CD4-positive, alpha-beta T cell treated with Interferon gamma for 1 hour (primary cell): ENCODE data around the gene MYADML2.
"Not testable (repeated sequence)": the region's sequence is repeated elsewhere in the genome, so short reads cannot be mapped to it uniquely, and the experiment has no call there.

Source experiments
- DNase-seq: peaks from one replicate; pipeline ENCODE4 v3.0.0-alpha.2; 2020

The MYADML2 gene

DNA sequence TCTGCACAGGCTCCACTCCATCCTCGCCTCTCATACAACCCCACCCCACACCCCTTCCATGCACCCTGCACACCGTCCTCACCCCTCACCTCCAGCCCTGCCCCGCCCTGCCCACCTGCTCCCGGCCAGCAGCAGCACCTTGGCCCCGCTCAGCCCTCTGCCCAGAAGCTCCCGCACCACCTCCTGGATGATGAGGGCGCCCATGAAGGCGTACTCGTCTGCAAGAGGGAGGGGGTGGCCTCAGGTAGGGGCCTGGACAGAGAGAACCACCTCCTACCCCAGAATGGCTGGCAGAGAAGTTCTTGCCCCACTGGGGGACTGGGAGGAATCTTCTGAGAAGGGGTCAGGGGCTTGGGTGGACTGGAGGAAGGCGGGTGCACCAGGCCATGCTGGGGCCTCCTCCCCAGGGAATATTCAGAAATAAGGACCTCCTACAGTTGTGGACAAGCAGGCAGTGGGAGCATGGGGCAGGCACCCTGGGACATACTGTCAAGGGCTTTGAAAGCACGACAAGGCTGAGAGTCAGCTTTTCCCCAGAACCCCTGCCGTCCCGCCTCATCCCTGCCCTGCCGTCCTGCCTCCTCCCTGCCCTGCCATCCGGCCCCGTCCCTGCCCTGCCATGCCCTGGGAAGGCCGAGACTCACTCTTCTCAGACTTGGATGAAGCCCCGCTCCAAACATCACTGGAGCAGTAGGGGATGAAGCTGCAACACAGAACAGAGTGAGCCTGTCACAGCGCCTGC is 10.8 kb upstream of the MYADML2 start:
- no peak for DNase-seq

DNA sequence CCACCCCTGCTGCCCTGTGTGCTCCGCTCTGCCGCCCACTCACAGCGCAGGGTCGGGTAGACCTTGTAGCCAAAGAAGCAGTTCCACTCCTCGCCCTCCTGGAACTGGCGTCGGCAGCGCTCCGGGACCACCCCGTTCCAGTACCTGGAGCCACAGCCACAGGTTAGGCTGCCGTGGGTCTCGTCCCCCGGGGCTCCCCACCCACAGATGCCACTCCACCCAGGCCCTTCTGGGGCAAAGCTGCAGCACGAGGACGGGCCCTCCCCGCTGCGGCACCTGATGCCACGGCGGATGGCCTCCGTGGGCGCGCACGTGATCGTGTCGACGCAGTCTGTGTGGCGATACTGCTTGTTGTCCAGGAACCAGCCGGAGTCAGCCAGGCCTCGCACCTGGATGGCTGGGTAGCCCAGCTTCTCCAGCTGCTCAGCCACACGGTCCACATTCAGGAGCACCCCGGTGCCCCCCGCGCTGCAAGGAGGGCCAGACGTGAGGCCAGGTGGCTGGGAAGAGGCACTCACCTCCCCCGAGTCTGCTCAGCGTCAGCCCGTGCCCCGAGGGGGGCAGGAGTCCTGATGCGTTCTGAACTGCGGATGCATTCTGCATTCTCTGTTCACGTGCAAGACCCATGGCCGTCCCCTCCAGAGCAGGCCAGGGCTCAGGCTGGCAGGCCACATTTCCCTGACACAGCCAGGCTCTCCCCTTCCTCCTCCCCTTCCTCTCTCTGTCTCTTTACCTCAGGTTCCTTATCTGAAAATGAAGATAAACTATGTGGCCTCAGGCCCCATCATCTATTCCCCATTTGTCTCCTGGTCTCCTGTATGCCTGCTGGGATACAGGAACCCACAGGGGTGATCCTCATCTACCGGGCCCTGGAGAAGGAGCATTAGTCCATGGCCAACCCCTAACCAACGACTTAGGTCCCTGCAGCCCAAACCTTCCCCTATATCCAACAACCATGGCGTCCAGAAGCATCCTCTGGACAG is 9.9 kb upstream of the MYADML2 start:
- DNase-seq, result no peak

DNA sequence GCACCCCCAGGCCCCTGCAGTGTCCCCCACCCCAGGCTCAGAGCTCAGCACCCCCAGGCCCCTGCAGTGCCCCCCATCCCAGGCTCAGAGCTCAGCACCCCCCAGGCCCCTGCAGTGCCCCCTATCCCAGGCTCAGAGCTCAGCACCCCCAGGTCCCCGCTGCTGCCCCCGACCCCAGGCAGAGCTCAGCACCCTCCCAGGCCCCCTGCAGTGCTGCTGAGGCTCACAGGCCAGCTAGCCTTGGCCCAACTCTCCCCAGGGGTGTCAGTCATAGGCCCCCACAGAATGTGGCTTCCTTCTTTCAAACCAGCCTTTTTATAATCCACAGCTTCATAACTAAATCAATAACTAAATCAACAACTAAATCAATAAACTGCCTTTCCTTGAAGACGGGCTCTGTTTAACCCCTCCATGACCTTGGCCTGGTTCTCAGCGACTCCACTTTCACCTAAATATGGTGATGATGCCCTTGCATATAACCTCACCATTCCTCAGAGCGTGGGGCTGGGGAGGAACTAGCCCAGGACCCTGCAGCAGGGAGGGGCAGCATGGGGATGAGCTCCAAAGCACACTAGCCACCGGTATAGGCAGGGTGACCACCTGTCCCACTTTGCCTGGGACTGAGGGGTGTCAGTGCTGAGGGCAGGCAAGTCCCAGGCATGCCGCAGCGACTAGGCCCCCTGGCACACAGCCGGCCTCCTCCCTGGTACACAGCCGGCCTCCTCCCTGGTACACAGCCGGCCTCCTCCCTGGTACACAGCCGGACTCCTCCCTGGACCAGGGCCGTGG is 8.9 kb upstream of the MYADML2 start:
- DNase-seq, result no peak

DNA sequence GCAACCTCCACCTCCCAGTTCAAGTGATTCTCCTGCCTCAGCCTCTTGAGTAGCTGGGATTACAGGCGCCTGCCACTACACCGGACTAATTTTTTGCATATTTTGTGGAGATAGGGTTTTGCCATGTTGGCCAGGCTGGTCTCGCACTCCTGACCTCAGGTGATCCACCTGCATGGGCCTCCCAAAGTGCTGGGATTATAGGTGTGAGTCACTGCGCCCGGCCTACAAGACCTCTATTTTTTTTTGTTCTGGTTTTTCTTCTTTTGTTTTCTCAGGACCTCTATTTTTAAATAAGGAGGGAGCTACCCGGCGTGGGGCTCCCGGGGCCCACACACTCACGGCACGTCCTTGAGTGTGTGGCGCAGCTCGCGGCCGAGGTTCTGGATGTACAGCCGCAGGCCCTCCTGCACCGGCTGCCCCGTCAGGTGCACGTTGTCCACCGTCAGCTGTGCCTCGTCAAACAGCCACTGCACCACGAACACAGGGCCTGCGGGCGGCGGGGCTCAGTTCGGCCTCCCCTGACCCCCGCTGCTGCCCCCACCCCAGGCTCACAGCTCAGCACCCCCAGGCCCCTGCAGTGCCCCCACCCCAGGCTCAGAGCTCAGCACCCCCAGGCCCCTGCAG is 8.1 kb upstream of the MYADML2 start:
- no peak for DNase-seq

DNA sequence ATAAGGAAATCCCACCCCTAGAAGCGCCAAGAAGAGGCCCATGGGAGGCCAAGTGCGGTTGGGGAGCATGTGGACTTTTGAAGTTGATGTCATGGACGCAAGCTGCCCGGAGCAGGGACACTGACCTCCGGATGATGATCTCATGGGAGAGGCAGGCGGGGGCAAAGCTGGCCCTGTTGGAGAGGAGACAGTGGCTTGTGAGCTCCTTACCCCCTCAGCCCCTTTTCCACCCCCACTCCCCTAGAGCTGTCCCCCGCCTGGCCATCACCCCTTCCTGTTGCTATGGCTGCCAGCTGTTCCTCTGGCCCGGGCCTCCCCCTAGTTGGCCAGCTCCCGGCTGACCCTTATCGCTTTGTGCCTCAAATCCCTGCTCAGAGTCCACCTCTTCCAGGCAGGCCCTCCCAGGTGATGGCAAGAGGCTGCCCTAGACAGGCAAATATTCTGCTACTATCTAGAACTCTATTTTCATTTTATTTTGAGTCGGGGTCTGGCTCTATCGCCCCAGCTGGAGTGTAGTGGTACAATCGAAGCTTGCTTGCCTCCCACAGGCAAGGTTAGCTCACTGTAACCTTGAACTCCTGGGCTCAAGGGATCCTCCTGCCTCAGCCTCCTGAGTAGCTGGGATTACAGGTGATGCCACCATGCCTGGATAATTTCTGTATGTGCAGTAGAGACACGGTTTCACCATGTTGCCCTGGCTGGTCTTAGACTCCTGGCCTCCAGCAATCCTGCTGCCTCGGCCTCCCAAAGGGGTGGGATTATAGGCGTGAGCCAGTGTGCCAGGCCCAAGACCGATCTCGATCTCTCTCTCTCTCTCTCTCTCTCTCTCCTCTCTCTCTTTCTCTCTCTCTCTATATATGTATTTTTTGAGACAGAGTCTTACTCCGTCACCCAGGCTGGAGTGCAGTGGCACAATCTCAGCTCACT is 7.4 kb upstream of the MYADML2 start:
- no peak for DNase-seq

DNA sequence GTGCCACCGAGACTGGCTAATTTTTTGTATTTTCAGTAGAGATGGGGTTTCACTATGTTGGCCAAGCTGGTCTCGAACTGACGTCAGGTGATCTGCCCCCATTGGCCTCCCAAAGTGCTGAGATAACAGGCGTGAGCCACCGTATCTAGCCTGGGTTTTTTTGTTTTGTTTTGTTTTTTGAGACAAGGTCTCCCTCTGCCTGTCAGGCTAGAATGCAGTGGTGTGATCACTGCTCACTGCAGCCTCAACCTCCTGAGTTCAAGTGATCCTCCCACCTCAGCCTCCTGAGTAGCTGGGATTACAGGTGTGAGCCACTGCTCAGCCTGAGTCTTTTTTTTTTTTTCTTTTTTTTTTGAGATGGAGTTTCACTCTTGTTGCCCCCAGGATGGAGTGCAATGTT is 6.4 kb upstream of the MYADML2 start:
- not testable (repeated sequence) for DNase-seq

DNA sequence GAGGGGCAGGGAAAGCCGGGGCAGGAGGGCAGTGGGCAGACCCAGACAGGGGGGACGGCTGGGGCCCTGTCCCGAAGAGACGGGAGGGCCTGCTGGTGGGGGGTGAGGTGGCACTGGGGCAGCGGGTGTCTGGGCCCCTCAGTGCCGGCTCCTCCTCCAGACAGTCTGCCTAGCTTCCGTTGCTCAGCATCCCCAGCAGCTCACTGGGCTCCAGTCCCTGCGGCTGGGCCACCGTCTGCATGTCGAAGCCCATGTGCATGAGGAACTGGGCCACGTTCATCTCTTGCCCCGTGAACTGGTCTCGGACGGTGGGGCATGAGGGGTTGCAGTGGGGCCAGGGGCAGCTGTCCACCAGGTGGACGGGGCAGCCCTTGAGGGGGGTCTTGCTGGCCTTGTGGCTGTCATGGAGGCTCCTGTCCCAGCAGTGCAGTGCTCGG is 5.8 kb upstream of the MYADML2 start:
- no peak for DNase-seq

DNA sequence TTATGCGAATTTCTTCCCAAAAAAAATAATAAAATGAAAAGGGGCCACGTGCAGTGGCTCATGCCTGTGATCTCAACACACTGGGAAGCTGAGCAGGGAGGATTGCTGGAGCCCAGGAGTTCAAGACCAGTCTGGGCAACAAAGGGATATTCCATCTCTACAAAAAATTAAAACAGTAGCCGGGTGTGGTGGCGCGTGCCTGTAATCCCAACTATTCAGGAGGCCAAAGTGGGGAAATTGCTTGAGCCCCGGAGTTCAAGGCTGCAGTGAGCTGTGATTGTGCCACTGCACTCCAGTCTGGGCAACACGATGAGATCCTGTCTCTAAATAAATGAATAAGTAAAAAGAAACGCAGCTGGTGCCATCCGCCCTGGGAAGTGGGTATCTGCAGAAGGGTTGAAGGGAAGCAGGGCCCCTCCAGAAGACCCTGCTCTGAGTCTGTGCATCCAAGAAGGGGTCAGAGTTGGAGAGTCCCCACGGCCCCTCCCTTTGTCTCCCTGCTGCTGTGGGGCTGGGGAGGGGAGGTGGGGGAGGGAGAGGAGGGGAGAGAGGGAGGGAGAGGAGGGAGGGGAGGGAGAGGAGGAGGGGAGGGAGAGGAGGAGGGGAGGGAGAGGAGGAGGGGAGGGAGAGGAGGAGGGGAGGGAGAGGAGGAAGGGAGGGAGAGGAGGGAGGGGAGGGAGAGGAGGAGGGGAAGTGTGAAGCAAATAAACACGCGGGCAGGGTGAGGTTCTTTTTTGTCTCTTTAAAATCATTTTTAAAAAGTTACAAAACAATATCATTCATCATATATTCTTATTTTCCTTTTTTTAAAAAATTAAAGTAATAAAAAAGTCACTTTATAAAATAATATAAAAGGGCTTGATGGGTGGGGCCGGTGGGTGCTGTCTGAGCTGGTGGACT is 5.0 kb upstream of the MYADML2 start:
- DNase-seq, result no peak

DNA sequence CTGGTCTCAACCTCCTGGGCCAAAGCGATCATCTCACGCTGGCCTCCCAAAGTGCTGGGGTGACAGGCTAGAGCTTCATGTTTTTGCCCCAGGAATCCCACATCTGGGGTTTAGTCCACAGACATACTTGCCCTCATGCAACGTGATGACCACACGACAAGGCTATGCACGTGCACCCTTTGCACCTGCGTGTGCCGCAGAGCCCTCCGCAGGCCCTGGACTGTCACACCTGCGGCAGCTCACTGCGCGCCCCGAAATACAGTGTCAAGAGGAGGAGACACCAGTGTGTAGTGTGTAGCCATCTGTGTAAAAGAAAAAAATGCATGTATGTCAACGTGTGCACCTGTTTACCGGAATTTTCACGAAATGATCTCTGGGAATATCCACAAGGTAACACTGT is 3.5 kb upstream of the MYADML2 start:
- DNase-seq, result no peak

DNA sequence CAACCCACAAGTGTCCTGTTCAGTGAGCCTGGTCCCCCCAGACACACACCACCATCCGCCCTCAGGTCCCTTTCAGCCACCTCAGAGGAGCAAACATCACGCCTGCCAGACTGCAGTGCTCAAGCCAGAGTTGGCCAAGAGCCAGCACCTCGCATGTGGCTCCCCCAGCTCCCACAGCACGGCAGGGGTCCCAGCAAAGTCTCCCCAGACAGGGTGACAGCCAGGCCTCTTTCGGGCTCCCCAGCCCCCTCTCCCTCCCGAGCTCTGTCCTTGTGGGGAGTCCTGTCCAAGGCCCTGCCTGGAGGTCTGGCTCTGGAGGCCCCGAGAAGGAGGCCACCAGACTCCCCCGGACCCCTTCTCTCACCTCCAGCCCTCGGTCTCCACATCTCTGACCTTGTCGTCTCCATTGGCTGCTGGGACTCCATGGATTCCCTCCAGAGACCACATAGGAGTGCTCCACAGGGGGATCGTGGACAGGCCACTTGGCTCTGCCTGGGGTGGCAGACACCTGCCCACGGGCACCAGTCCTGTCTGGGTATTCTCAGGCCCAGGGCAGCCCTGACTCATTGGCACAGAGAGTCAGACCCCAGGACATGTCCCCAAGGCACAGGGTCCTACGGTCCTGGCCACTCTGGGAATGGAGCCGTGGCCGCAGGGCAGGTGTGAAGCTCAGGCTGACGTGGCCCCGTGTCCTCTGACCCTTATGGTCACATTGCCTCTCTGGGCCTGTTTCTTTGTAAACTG is 1.8 kb upstream of the MYADML2 start:
- DNase-seq, result no peak

DNA sequence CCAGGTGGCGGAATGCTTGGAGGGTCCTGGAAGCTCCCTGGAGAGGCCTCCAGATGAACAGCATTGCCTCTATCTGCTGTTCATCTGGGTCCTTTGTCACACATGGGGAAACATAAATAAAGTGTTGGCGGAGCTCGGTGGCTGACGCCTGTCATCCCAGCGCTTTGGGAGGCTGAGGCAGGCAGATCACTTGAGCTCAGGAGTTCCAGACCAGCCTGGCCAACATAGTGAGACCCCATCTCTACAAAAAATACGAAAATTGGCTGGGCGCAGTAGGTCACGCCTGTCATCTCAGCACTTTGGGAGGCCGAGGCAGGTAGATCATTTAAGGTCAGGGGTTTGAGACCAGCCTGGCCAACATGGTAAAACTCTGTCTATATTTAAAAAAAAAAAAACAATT is 2.2 kb downstream of the MYADML2 start:
- no peak for DNase-seq

DNA sequence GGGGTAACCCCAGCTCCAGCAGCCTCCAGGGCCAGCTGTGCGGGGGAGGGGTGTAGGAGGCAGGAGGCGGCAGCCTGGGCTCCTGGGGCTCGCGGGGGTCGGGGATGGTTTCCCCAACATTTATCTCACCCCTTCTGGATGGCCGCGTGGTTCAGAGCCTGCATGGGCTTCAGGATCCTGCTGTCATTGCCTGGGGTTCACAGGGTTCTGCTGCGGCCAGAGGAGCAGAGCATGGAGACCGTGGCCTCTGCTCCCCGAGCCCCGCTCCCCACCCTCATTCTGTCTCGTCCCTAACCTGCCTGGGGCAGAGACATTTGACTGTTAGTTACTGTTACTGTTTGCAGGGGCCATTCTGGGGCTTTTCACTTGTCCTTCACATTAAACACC is 4.9 kb downstream of the MYADML2 start:
- no peak for DNase-seq

DNA sequence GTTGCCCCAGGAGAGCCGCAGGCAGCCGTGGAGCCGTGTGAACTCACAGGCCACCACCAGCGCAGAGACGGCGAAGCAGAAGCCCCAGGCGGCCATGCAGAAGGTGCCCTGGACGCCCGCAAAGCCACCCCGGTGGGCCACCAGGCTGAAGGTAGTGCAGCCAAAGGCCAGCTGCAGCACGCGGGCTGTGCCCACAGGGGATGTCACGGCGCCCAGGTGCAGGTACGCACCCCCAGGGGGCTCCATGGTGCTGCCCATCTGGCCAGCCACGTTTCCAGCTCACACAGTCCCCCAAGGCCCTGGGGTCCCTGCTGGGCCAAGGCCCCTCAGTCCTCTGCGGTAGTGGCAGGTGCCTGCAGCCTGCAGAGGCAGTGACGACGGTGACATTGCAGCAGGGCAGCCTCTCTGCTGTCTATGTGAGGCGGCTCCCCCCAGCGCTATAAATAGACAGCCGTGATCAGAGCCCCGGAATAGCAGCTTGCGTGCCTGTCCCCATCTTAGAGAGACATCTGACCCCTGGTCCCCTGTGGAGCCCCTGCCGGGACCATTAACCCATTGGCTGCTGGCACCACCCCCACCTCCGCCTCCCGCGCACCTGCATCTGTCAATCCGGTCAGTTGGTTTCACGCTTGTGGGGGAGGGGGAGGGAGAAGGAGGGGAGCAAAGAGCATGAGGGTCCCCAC is 5.4 kb downstream of the MYADML2 start:
- DNase-seq, result no peak

DNA sequence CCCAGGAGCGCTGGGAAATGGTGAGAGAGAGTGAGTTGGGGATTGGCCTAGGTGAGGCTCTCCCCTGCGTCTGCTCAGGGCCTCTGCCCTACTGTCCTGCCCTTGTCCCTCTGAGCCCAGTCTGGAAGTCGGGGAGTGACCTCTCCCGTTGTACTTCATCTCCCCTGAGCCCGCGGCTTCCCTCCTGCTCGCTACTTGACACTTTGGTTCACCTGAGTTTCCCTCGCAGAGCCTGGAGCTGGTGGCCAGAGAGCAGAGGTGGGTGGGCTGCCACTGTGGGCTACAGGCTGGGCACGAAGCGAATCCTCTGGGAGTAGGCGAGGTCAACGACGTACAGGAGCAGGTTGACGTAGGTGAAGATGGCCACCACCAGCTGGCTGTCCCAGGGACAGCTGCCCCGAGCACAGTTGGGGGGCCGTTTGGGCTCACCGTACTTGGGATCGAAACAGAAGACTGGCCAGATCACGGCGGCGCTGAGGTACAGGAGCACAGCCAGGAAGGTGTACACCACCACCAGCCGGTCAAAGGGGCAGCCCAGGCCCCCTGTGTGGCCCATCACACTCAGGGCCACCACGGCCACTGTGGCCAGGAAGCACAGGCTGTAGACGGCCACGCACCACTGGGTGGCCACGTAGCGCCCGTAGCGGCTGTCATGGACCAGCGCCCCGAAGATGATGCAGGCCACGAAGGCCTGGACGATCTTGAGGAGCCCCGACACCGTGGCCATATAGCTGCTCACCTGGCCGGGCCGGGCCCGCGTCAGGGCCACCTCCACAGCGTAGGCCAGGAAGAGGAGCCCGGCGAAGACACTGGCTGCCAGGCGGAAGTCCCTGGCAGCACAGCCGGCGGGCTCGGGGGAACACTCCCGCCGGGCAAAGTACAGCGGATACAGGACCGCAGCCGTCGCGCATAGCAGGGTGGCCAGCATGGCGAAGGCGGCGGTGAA is 6.2 kb downstream of the MYADML2 start:
- DNase-seq, result no peak

DNA sequence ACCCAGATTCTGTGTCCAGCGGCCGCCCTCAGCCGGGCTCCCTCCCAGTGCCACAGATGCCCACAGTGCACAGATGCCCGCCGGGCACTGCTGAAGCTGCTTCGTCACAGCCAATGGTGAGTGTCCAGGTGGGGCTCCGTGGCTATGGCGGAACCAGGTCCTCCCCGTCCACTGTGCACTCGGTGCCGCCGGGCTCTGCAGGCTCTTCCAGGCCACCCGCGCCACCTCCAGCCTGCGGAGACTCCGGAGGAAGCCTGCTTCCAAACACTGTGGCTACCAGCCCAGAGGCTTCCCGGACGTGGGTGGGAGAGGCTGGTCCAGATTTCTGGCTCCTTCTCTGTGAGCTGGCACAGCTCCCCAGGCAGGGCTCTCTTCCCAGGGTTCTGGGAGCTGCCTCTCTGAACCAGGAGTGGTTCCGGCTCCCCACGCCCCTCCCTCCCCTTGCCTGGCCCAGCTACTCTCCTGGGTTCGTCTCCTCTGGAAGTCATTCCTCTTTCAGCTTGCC is 7.1 kb downstream of the MYADML2 start:
- no peak for DNase-seq

DNA sequence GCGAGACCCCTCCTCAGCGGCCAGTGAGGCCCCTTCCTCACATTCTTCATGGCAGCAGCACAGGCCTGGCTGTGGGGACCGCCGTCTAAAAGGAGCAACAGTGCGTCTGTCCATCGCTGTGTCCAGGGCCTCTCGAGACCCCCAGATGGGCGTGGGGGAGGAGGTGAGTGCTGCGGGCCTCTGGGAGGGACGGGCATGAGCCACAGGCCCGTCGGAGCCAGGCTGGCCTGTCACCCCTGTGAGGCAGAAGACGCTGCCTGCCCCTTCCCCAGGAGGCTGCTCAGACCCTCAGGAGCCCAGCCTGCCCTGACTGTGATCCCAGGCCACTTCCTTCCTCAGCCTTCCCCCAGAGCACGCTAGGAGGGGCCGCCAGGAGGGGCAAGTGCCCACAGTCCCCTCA is 7.8 kb downstream of the MYADML2 start:
- DNase-seq, result no peak

DNA sequence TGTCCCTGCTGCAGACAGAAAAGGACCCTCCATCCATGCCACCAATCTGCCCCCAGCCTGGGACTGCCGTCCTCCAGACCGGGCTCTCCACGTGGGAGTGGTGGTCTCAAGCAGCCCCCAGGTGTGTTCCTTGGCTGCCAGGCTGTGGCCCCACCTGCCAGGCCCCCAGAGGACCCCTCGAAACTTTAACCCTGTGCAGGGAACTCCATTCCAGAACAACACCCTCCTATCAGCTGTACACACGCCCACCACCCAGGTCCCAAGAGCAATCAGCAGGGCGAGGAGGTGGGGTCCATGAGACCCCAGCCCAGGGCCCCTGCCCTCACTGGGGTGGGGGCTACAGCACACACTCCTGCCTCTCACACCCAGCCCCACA is 11.3 kb downstream of the MYADML2 start:
- no peak for DNase-seq
